Measurements from ENCODE around the gene KLHL18.
"Not testable (repeated sequence)": the region's sequence is repeated elsewhere in the genome, so short reads cannot be mapped to it uniquely, and the experiment has no call there.

Gene KLHL18

GRCh38 chr3:47313341-47314055, 30.8 kb downstream of the KLHL18 start:
- no peak for DNase-seq

GRCh38 chr3:47314056-47314764, 31.5 kb downstream of the KLHL18 start:
- no peak for DNase-seq

- peak in 4 of 56 donors; percentile 3 to 42 (median 16) for DNase-seq
Measured at GRCh38 chr3:47315069-47315647, 32.4 kb downstream of the KLHL18 start.

- not testable (repeated sequence) for DNase-seq
Measured at GRCh38 chr3:47316151-47316550, 33.4 kb downstream of the KLHL18 start.

GRCh38 chr3:47318916-47319315, 36.2 kb downstream of the KLHL18 start:
- DNase-seq = no peak

- no peak for DNase-seq
Measured at GRCh38 chr3:47319956-47320355, 37.2 kb downstream of the KLHL18 start.

GRCh38 chr3:47323431-47324277, 40.9 kb downstream of the KLHL18 start:
- no peak for DNase-seq

GRCh38 chr3:47324278-47324865, 41.6 kb downstream of the KLHL18 start:
- peak in 35 of 56 donors; percentile 3 to 83 (median 20) for DNase-seq

- DNase-seq = no peak
Measured at GRCh38 chr3:47333907-47334306, 51.2 kb downstream of the KLHL18 start.

- DNase-seq = no peak
Measured at GRCh38 chr3:47337656-47338055, 54.9 kb downstream of the KLHL18 start.

GRCh38 chr3:47339951-47340350, 57.2 kb downstream of the KLHL18 start:
- no peak for DNase-seq

GRCh38 chr3:47340866-47341265, 58.1 kb downstream of the KLHL18 start:
- no peak for DNase-seq

GRCh38 chr3:47342151-47342550, 59.4 kb downstream of the KLHL18 start:
- no peak for DNase-seq

GRCh38 chr3:47342812-47343211, 60.1 kb downstream of the KLHL18 start:
- no peak for DNase-seq

- no peak for DNase-seq
Measured at GRCh38 chr3:47343471-47343971, 60.8 kb downstream of the KLHL18 start.

GRCh38 chr3:47344971-47345370, 62.2 kb downstream of the KLHL18 start:
- DNase-seq = no peak

GRCh38 chr3:47347217-47347801, 64.6 kb downstream of the KLHL18 start:
- no peak for DNase-seq

- DNase-seq = no peak
Measured at GRCh38 chr3:47348411-47349154, 65.8 kb downstream of the KLHL18 start.

- DNase-seq = no peak
Measured at GRCh38 chr3:47355010-47355409, 72.3 kb downstream of the KLHL18 start.

GRCh38 chr3:47356201-47356600, 73.5 kb downstream of the KLHL18 start:
- DNase-seq = no peak
